Central memory CD8-positive, alpha-beta T cell (primary cell): ENCODE results near the gene MEN1.
A peak's percentile ranks its signal among the peaks of the same experiment; 100 is the strongest.
"Not testable (repeated sequence)": the region's sequence is repeated elsewhere in the genome, so short reads cannot be mapped to it uniquely, and the experiment has no call there.

Experiments used
- ATAC-seq: fragments of 150-1000 bp; cut with Tn5 transposase; replicated peaks from 2 replicates; pipeline ENCODE4 v1.10.0; 2022; ENCODE audit warnings: mild to moderate bottlenecking, moderate FRiP score, moderate number of reproducible peaks; ENCODE audit not compliant: poor library complexity, severe bottlenecking; ENCODE audit errors: extremely low read depth
- DNase-seq, 2 donors: peaks; one replicate each; pipeline ENCODE4 v3.0.0; 2021; ENCODE audit warnings: low spot score in 2 of 2
- H3K27ac Mint-ChIP-seq: one replicate; pipeline ENCODE4 v1.8.0; 2022; ENCODE audit warnings: low read depth, mild to moderate bottlenecking, moderate library complexity, mixed read lengths
- H3K27me3 Mint-ChIP-seq: one replicate; pipeline ENCODE4 v1.8.0; 2022; ENCODE audit warnings: mixed read lengths
- H3K36me3 Mint-ChIP-seq: one replicate; pipeline ENCODE4 v1.8.0; 2022; ENCODE audit warnings: mild to moderate bottlenecking, moderate library complexity, mixed read lengths; ENCODE audit not compliant: insufficient read depth
- H3K4me1 Mint-ChIP-seq: one replicate; pipeline ENCODE4 v1.8.0; 2022; ENCODE audit warnings: mixed read lengths
- H3K4me3 Mint-ChIP-seq: one replicate; pipeline ENCODE4 v1.8.0; 2022; ENCODE audit warnings: mild to moderate bottlenecking, moderate library complexity, mixed read lengths
- H3K9me3 Mint-ChIP-seq: one replicate; pipeline ENCODE4 v1.8.0; 2022; ENCODE audit warnings: mixed read lengths

The MEN1 gene

DNA sequence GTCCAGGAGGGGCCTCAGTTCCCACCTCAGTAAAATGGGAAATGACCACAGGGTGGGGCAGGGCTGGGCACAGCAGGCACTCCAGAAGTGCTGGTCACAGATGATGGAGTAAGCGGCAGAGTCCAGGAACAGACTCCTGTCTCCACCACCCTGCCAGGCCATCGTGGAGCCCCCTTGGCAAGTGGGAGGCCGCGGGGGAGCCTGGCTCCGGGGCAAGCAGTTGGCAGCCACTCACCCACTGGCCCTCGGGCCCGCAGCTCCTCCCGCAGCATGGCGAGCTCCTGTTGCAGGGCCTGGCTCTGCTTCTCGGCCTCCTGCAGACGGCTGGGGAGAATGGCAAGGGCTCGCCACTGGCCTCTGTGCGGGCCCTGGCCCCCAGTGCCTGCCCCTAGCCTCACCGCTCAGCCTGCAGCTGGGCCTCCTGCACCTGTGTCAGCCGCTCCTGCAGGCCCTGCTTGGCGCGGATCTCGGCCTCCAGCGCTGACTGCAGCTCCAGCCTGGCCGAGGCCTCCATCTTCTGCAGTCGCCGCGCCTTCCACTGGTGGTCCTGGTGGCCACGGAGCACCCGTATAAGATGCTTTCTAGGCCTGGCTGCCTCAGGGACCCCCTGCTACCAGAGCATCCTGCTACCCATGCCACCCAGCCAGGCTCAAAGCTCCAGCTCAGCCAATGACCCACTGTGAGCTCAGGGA lies 23.8 kb upstream of the MEN1 start:
- no peaks in the 10 kb centered on the region for H3K9me3 Mint-ChIP-seq
- DNase-seq (no peak), ATAC-seq (no peak)
- no peaks in the 10 kb centered on the region for H3K27me3 Mint-ChIP-seq
- H3K4me3 Mint-ChIP-seq = no peak overlapping the region
- no peak overlapping the region for H3K27ac Mint-ChIP-seq
- no peaks in the 10 kb centered on the region for H3K36me3 Mint-ChIP-seq
- H3K4me1 Mint-ChIP-seq = no peaks in the 10 kb centered on the region

DNA sequence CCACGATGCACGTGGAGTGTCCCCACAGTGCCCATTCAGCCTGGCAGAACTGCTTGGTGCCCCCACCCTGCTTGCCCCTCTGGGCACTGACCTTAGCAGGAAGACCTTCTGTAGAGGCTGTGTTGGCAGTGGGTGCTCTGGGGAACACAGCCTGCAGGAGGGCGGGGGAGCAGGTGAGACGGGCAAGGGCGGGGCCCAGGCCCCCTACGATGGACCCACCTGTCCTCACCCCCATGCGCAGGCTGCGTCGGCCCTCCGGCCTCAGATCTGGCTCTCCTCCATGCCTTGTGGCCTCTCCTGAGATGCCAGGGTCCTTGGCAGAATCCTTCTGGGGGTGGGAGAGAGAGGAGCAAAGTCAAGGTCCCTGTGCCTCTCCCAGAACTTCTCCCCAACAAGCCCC lies 23.2 kb upstream of the MEN1 start:
- Mint-ChIP-seq H3K4me1 (no peaks in the 10 kb centered on the region), H3K9me3 (no peaks in the 10 kb centered on the region), H3K27me3 (no peaks in the 10 kb centered on the region), H3K27ac (no peak overlapping the region), H3K36me3 (no peaks in the 10 kb centered on the region), H3K4me3 (no peak overlapping the region)
- ATAC-seq (no peak), DNase-seq (no peak)

DNA sequence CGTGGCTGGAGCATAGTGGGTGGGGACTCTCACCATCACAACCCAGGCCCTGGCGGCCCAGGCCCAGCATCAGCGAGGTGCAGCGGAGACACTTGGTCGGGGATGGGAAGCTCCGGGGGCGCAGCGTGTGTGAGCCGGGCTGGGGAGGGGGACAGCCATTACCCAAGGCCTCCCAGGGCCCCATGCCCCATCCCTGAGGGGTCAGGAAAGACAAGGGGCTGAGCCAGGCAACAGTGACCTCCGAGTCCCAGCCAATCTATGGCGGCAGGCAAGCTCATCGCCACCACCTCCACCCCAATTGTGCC lies 22.8 kb upstream of the MEN1 start:
- no peaks in the 10 kb centered on the region for H3K9me3 Mint-ChIP-seq
- ATAC-seq (no peak), DNase-seq (no peak)
- no peak overlapping the region for H3K4me3 Mint-ChIP-seq
- no peaks in the 10 kb centered on the region for H3K4me1 Mint-ChIP-seq
- no peaks in the 10 kb centered on the region for H3K27me3 Mint-ChIP-seq
- no peaks in the 10 kb centered on the region for H3K36me3 Mint-ChIP-seq
- H3K27ac Mint-ChIP-seq = no peak overlapping the region

DNA sequence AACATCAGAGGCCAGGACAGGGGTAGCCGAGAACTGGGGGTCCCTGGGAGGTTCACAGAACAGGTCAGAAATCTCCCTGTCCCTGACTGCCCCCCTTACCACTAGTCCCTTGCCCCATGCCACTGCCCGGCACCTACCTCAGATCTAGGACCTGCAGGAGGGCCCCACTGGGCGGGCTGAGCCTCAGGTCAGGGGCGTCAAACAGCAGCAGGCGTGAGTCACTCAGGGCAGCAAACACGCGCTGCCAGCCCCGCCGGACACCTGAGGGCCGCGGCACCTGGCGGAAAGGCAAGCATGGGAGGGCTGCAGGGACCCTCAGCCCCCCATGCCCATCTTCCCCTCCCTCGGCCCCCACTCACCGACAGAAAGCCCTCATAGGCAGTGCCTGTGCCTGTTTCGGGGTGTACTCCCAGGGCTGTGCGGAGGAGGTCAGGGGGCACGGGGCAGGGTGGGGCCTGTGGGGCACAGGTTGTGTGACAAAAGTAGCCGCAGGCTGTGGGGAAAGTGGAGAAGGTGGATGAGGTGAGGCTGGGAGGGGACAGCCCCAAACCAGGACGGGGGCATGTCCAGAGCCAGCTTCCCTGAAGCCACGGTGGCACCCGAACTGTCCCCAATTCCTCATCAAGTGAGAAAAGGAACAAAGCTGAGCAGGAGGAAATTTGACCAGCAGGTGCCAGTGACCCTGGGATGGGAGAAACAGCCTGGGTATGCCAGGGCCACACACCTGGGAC lies 22.3 kb upstream of the MEN1 start:
- H3K27ac Mint-ChIP-seq = no peak overlapping the region
- ATAC-seq (no peak), DNase-seq (no peak)
- H3K36me3 Mint-ChIP-seq = no peaks in the 10 kb centered on the region
- H3K27me3 Mint-ChIP-seq = no peaks in the 10 kb centered on the region
- no peaks in the 10 kb centered on the region for H3K4me1 Mint-ChIP-seq
- H3K9me3 Mint-ChIP-seq = no peaks in the 10 kb centered on the region
- no peak overlapping the region for H3K4me3 Mint-ChIP-seq

DNA sequence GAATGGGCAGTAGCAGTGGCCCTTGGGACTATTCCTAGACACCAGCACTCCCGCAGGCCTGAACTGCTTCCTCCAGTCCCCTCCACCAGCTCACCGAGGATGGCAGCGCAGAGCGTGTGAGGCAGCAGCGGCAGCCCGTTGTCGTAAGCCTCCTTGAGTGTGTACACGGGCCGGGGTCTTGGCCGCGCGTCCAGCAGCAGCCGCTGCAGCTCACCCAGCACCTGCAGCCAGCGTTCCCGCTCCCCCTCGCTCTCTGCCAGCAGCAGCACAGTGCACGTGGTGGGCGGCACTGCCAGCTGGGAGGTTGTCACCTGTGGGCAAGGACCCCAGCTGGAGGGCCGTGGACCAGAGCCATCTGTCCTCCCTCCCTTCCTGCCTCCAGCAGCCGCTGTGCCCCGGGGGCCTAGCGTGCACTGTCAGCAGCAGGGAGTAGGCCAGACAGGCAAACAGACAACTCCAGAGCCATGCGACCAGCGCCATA lies 21.1 kb upstream of the MEN1 start:
- no peak overlapping the region for H3K27ac Mint-ChIP-seq
- H3K9me3 Mint-ChIP-seq = no peaks in the 10 kb centered on the region
- H3K36me3 Mint-ChIP-seq = peaks cover 1% of the 10 kb centered on the region
- H3K4me3 Mint-ChIP-seq = no peak overlapping the region
- no peaks in the 10 kb centered on the region for H3K27me3 Mint-ChIP-seq
- H3K4me1 Mint-ChIP-seq = no peaks in the 10 kb centered on the region
- ATAC-seq (no peak), DNase-seq (no peak)

DNA sequence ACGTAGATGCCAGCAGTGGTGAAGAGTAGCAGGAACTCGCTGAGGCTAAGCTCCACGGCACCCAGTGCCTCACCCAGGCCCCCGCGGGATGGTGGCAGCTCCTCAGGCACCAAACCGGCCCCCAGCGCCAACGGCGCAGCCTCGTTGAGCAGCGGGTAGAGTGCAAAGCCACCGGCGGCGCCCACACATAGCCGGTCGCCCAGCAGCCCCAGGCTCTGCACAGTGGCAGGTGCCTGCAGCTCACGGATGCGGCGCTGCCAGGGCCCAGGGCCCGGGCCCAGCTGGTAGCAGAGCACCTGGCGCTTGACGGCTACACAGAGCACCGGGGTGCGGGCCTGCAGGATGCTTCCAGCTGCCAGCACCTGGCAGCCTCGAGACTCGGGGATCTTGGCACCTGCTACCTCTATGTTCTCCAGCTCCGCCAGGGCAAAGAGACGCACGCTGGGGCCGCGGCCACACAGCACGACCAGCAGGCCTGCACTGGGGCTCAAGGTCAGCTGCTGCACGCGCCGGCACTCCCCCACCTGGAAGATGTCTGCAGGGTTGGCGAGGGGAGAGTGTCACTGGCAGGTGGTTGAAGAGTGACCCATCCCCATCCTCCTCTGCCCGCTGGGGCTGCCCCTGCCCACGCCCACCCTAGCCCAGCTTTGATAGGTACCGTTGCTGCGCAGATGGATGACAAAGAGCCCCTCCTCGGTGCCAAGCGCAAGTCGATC lies 19.3 kb upstream of the MEN1 start:
- Mint-ChIP-seq H3K27me3 (no peaks in the 10 kb centered on the region), H3K4me3 (no peak overlapping the region), H3K9me3 (no peaks in the 10 kb centered on the region), H3K27ac (no peak overlapping the region), H3K36me3 (peaks cover 1% of the 10 kb centered on the region), H3K4me1 (no peaks in the 10 kb centered on the region)
- DNase-seq = no peak
- ATAC-seq = no peak

DNA sequence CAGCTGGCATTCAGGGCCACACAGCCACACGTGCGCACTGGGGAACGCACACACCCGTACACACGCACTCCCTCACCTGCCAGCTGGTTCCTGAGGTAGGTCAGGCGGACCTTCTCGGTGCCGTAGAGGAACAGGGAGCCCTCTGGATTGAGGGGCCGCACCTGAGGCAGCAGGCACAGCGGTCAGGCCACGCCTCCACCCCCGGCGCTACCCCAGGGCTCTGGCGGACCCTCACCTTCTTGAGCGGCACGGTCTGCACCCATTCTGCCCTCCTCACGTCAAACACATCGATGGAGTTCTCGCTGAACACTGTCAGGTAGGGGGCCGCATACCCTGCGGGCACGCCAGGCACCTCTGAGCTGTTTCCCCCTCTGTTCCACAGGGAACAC lies 17.1 kb upstream of the MEN1 start:
- no peak for ATAC-seq
- no peaks in the 10 kb centered on the region for H3K9me3 Mint-ChIP-seq
- peaks cover 1% of the 10 kb centered on the region for H3K36me3 Mint-ChIP-seq
- DNase-seq = no peak
- H3K27me3 Mint-ChIP-seq = no peaks in the 10 kb centered on the region
- no peaks in the 10 kb centered on the region for H3K4me1 Mint-ChIP-seq
- H3K4me3 Mint-ChIP-seq = no peak overlapping the region
- peak overlapping the region; percentile 32 for H3K27ac Mint-ChIP-seq

DNA sequence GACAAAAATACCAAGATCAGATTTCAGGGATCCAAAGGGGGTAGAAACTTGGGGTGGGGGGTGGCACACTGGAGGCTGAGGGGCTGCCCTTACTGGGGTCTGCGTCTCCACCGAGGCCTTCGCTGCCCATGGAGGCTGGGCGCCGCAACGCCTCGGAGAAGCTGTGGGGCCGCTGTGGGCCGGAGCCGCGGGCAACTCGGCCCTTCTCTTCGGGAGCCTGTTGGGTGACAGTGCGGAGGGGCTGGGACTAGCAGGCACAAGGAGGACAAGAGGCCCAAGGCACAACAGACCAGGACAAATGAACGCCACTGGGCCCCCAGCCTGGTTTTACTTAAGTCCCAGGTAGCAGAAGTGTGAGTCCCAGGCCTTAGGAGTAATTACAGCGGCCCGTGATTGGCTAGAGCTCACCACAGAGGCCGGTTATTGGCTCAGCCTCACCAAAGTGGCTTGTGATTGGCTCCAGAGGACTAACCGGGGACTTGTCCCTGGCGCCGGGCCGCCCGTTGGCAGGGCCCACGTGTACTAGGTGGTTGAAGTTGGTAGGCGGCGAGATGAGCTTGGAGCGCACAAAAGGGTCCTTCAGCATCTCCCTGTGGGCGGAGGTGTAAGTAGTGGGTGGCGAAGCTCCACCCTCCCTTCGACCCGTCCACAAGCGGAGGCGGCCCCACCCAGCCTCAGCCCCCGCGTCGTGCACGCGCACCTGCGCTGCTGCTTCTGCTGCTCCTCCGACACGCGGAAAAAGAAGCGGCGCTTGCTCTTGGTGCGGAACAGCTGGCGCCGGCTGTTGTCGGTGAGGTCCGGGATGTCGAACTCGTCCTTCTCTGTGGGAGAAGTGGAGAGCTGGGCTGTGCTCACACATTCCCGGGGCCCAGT lies 16.5 kb upstream of the MEN1 start:
- Mint-ChIP-seq H3K36me3 (peaks cover 1% of the 10 kb centered on the region), H3K4me1 (no peaks in the 10 kb centered on the region), H3K9me3 (no peaks in the 10 kb centered on the region), H3K27ac (no peak overlapping the region), H3K4me3 (no peak overlapping the region), H3K27me3 (no peaks in the 10 kb centered on the region)
- ATAC-seq (no peak), DNase-seq (no peak)

DNA sequence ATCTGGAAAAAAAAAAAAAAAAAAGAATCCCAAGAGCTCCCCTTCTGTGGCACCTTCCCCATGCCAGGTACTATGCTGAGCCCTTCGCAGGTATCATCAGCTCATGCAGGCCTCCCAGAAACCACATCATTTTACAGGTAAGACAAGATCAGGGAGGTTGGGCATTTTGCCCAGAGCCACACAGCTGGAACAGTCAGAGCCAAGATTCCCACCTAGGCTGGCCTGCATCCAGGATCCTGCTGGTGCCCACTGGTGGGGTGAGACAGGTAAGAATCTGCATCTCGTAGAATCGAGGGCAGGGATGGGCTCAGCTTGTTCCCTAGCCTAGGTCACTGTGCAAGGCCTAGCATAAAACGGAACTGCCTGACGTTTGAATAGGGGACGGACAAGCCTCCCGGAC lies 15.7 kb upstream of the MEN1 start:
- DNase-seq (no peak), ATAC-seq (no peak)
- Mint-ChIP-seq H3K36me3 (peaks cover 1% of the 10 kb centered on the region), H3K4me3 (no peak overlapping the region), H3K4me1 (no peaks in the 10 kb centered on the region), H3K9me3 (no peaks in the 10 kb centered on the region), H3K27ac (no peak overlapping the region), H3K27me3 (no peaks in the 10 kb centered on the region)

DNA sequence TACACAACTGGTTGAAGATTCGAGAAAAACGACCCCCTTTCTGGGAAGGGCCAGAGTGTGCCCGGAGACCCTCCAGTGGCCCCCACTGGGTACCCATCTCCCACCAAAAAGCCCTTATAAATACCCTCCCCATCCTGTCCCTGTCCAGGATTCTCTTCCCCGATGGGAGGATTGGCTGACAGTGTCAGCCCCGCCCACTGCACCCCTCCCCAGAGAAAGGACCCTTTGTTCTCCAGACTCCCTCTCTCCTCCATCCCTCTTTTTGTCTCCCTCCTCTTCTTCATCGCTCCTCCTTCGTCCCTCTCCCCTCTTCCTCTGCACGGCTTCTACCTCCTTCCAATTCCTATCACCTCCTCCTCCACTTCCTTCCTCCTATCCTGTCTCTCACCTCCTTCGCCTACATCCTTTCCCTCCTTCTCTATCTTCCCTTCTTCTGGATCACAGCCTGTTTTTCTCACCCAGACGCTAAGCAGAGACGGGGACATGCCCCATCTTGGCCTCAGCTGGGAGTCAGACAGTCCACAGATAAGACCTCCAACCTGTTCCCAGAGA lies 13.3 kb upstream of the MEN1 start:
- DNase-seq (no peak), ATAC-seq (no peak)
- H3K4me3 Mint-ChIP-seq = no peak overlapping the region
- H3K36me3 Mint-ChIP-seq = peaks cover 1% of the 10 kb centered on the region
- H3K27me3 Mint-ChIP-seq = no peaks in the 10 kb centered on the region
- H3K9me3 Mint-ChIP-seq = no peaks in the 10 kb centered on the region
- H3K4me1 Mint-ChIP-seq = no peaks in the 10 kb centered on the region
- no peak overlapping the region for H3K27ac Mint-ChIP-seq

DNA sequence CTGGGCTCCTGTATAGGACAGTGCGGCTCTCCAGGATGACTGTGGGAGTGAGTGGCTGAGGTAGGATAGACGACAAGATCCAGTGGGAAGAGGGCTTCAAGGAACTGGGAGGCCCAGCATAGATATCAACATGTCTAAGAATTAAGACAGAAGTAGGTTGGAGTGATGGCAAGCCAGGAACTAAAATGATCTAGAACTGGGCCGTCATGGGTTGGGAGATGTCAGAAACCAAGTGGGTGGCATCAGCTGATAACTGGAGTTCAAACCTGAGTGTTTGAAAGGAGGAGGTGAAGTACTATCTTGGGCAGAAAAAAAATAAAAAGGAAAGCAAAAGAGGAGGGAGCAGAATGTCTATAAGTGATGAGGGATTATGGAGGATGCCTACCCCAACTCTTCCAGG lies 7.1 kb upstream of the MEN1 start:
- no peaks in the 10 kb centered on the region for H3K36me3 Mint-ChIP-seq
- no peak for ATAC-seq
- no peaks in the 10 kb centered on the region for H3K9me3 Mint-ChIP-seq
- H3K27me3 Mint-ChIP-seq = no peaks in the 10 kb centered on the region
- no peak overlapping the region for H3K27ac Mint-ChIP-seq
- no peak overlapping the region for H3K4me3 Mint-ChIP-seq
- no peaks in the 10 kb centered on the region for H3K4me1 Mint-ChIP-seq
- no peak for DNase-seq

DNA sequence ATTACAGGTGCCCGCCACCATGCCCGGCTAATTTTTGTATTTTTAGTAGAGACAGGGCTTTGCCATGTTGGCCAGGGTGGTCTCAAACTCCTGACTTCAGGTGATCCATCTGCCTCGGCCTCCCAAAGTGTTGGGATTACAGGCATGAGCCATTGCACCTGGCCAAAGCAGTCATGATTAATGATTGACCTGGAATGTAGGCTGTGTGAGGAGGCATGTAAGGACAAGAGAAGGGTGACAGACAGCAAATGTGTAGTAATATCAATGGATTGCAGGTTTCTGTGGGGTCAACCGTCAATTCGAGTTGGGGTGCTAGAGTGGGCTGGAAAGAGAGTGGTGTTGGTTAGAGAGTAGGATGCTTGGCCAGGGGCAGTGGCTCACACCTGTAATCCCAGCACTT lies 5.1 kb upstream of the MEN1 start:
- H3K4me1 Mint-ChIP-seq, H3K27ac Mint-ChIP-seq, H3K4me3 Mint-ChIP-seq, H3K9me3 Mint-ChIP-seq, H3K36me3 Mint-ChIP-seq, H3K27me3 Mint-ChIP-seq, DNase-seq, ATAC-seq: not testable (repeated sequence)
